GF-D8 (cell line): Measurements from ENCODE around the gene USP36.
"Not testable (repeated sequence)": the region's sequence is repeated elsewhere in the genome, so short reads cannot be mapped to it uniquely, and the experiment has no call there.

ENCODE experiments used
- DNase-seq: peaks from one replicate; lab custom pipeline; 2025; lab: John Stamatoyannopoulos, UW

USP36 gene

GRCh38 chr17:78767806-78768205 is 72.8 kb downstream of the USP36 start:
- DNase-seq = no peak

- no peak for DNase-seq
Observed at GRCh38 chr17:78766743-78767294, 73.8 kb downstream of the USP36 start.

- no peak for DNase-seq
Observed at GRCh38 chr17:78766225-78766624, 74.4 kb downstream of the USP36 start.

GRCh38 chr17:78765821-78766220 is 74.8 kb downstream of the USP36 start:
- DNase-seq = no peak

- no peak for DNase-seq
Observed at GRCh38 chr17:78764871-78765270, 75.7 kb downstream of the USP36 start.

- no peak for DNase-seq
Observed at GRCh38 chr17:78763561-78763960, 77.1 kb downstream of the USP36 start.

- DNase-seq = no peak
Observed at GRCh38 chr17:78761789-78762406, 78.7 kb downstream of the USP36 start.

- DNase-seq = peak; percentile 68
Observed at GRCh38 chr17:78759969-78760352, 80.7 kb downstream of the USP36 start.

- DNase-seq = peak; percentile 93
Observed at GRCh38 chr17:78759203-78759968, 81.2 kb downstream of the USP36 start.

GRCh38 chr17:78753316-78754250 is 87.0 kb downstream of the USP36 start:
- DNase-seq = no peak

GRCh38 chr17:78751447-78752161 is 89.0 kb downstream of the USP36 start:
- DNase-seq = no peak

- DNase-seq = not testable (repeated sequence)
Observed at GRCh38 chr17:78751000-78751399, 89.6 kb downstream of the USP36 start.

GRCh38 chr17:78748730-78749317 is 91.8 kb downstream of the USP36 start:
- DNase-seq = peak; percentile 97

GRCh38 chr17:78748048-78748729 is 92.4 kb downstream of the USP36 start:
- no peak for DNase-seq

GRCh38 chr17:78747488-78747887 is 93.1 kb downstream of the USP36 start:
- DNase-seq = no peak

GRCh38 chr17:78746949-78747269 is 93.7 kb downstream of the USP36 start:
- no peak for DNase-seq

- no peak for DNase-seq
Observed at GRCh38 chr17:78746263-78746948, 94.2 kb downstream of the USP36 start.
